Central memory CD8-positive, alpha-beta T cell (primary cell): ENCODE results near the gene RARG.
A peak's percentile ranks its signal among the peaks of the same experiment; 100 is the strongest.

ENCODE experiments used
- ATAC-seq: fragments of 150-1000 bp; cut with Tn5 transposase; replicated peaks from 2 replicates; pipeline ENCODE4 v1.10.0; 2022; ENCODE audit warnings: mild to moderate bottlenecking, moderate FRiP score, moderate number of reproducible peaks; ENCODE audit not compliant: poor library complexity, severe bottlenecking; ENCODE audit errors: extremely low read depth
- DNase-seq, 2 donors: peaks; one replicate each; pipeline ENCODE4 v3.0.0; 2021; ENCODE audit warnings: low spot score in 2 of 2
- H3K27ac Mint-ChIP-seq: one replicate; pipeline ENCODE4 v1.8.0; 2022; ENCODE audit warnings: low read depth, mild to moderate bottlenecking, moderate library complexity, mixed read lengths
- H3K27me3 Mint-ChIP-seq: one replicate; pipeline ENCODE4 v1.8.0; 2022; ENCODE audit warnings: mixed read lengths
- H3K36me3 Mint-ChIP-seq: one replicate; pipeline ENCODE4 v1.8.0; 2022; ENCODE audit warnings: mild to moderate bottlenecking, moderate library complexity, mixed read lengths; ENCODE audit not compliant: insufficient read depth
- H3K4me1 Mint-ChIP-seq: one replicate; pipeline ENCODE4 v1.8.0; 2022; ENCODE audit warnings: mixed read lengths
- H3K4me3 Mint-ChIP-seq: one replicate; pipeline ENCODE4 v1.8.0; 2022; ENCODE audit warnings: mild to moderate bottlenecking, moderate library complexity, mixed read lengths
- H3K9me3 Mint-ChIP-seq: one replicate; pipeline ENCODE4 v1.8.0; 2022; ENCODE audit warnings: mixed read lengths

The RARG gene

GRCh38 chr12:53224897-53225634, 6.9 kb downstream of the RARG start:
- DNase-seq (no peak), ATAC-seq (no peak)
- Mint-ChIP-seq H3K36me3 (peaks cover 4% of the 10 kb centered on the region), H3K4me1 (peaks cover 77% of the 10 kb centered on the region), H3K9me3 (no peaks in the 10 kb centered on the region), H3K27ac (peak overlapping the region; percentile 11), H3K27me3 (no peaks in the 10 kb centered on the region), H3K4me3 (peak overlapping the region; percentile 9)

GRCh38 chr12:53224061-53224896, 7.7 kb downstream of the RARG start:
- Mint-ChIP-seq H3K4me3 (peak overlapping the region; percentile 97), H3K4me1 (peaks cover 75% of the 10 kb centered on the region), H3K36me3 (peaks cover 5% of the 10 kb centered on the region), H3K27me3 (no peaks in the 10 kb centered on the region), H3K9me3 (no peaks in the 10 kb centered on the region), H3K27ac (peak overlapping the region; percentile 72)
- no peak for DNase-seq
- no peak for ATAC-seq

- DNase-seq = no peak
- Mint-ChIP-seq H3K27ac (peak overlapping the region; percentile 72), H3K4me1 (peaks cover 75% of the 10 kb centered on the region), H3K4me3 (peak overlapping the region; percentile 97), H3K27me3 (no peaks in the 10 kb centered on the region), H3K36me3 (peaks cover 6% of the 10 kb centered on the region), H3K9me3 (no peaks in the 10 kb centered on the region)
- ATAC-seq = no peak
These were observed 8.5 kb downstream of the RARG start for GRCh38 chr12:53223389-53224060.

GRCh38 chr12:53222806-53223261, 9.2 kb downstream of the RARG start:
- Mint-ChIP-seq H3K9me3 (no peaks in the 10 kb centered on the region), H3K27me3 (no peaks in the 10 kb centered on the region), H3K36me3 (peaks cover 6% of the 10 kb centered on the region), H3K4me3 (peak overlapping the region; percentile 97), H3K4me1 (peaks cover 78% of the 10 kb centered on the region), H3K27ac (peak overlapping the region; percentile 72)
- no peak for ATAC-seq
- no peak for DNase-seq

GRCh38 chr12:53222170-53222721, 9.8 kb downstream of the RARG start:
- peaks cover 83% of the 10 kb centered on the region for H3K4me1 Mint-ChIP-seq
- DNase-seq = no peak

GRCh38 chr12:53221203-53222080, 10.6 kb downstream of the RARG start:
- ATAC-seq (no peak), DNase-seq (no peak)
- peaks cover 6% of the 10 kb centered on the region for H3K36me3 Mint-ChIP-seq
- H3K4me1 Mint-ChIP-seq = peaks cover 84% of the 10 kb centered on the region
- H3K9me3 Mint-ChIP-seq = no peaks in the 10 kb centered on the region
- H3K27ac Mint-ChIP-seq = peak overlapping the region; percentile 91
- peak overlapping the region; percentile 97 for H3K4me3 Mint-ChIP-seq
- H3K27me3 Mint-ChIP-seq = no peaks in the 10 kb centered on the region

More at GRCh38 chr12:53222170-53222721, 9.8 kb downstream of the RARG start:
- H3K27ac Mint-ChIP-seq = peak overlapping the region; percentile 91
- no peaks in the 10 kb centered on the region for H3K9me3 Mint-ChIP-seq
- ATAC-seq = no peak
- H3K36me3 Mint-ChIP-seq = peaks cover 6% of the 10 kb centered on the region
- H3K4me3 Mint-ChIP-seq = peak overlapping the region; percentile 97
- H3K27me3 Mint-ChIP-seq = no peaks in the 10 kb centered on the region

- Mint-ChIP-seq H3K27me3 (no peaks in the 10 kb centered on the region), H3K9me3 (no peaks in the 10 kb centered on the region), H3K4me3 (peak overlapping the region; percentile 97), H3K36me3 (peaks cover 8% of the 10 kb centered on the region), H3K27ac (peak overlapping the region; percentile 91), H3K4me1 (peaks cover 91% of the 10 kb centered on the region)
- ATAC-seq (peak; percentile 81), DNase-seq (peak; percentile 51 to 52)
These were observed 11.3 kb downstream of the RARG start for GRCh38 chr12:53220694-53221202.

- Mint-ChIP-seq H3K36me3 (peaks cover 8% of the 10 kb centered on the region), H3K27me3 (no peaks in the 10 kb centered on the region), H3K9me3 (no peaks in the 10 kb centered on the region), H3K27ac (peak overlapping the region; percentile 91), H3K4me1 (peaks cover 91% of the 10 kb centered on the region), H3K4me3 (peak overlapping the region; percentile 97)
- DNase-seq (peak; percentile 61), ATAC-seq (peak; percentile 81)
These were observed 11.9 kb downstream of the RARG start for GRCh38 chr12:53219956-53220693.

GRCh38 chr12:53219292-53219955, 12.6 kb downstream of the RARG start:
- ATAC-seq (no peak), DNase-seq (no peak)
- peaks cover 89% of the 10 kb centered on the region for H3K4me1 Mint-ChIP-seq
- H3K27me3 Mint-ChIP-seq = no peaks in the 10 kb centered on the region
- peaks cover 11% of the 10 kb centered on the region for H3K36me3 Mint-ChIP-seq
- H3K9me3 Mint-ChIP-seq = no peaks in the 10 kb centered on the region
- peak overlapping the region; percentile 91 for H3K27ac Mint-ChIP-seq
- peak overlapping the region; percentile 97 for H3K4me3 Mint-ChIP-seq

GRCh38 chr12:53218551-53219291, 13.3 kb downstream of the RARG start:
- DNase-seq (no peak), ATAC-seq (no peak)
- H3K36me3 Mint-ChIP-seq = peaks cover 12% of the 10 kb centered on the region
- peaks cover 89% of the 10 kb centered on the region for H3K4me1 Mint-ChIP-seq
- no peaks in the 10 kb centered on the region for H3K9me3 Mint-ChIP-seq
- H3K4me3 Mint-ChIP-seq = peak overlapping the region; percentile 97
- H3K27ac Mint-ChIP-seq = peak overlapping the region; percentile 91
- no peaks in the 10 kb centered on the region for H3K27me3 Mint-ChIP-seq
